Sigmoid colon (tissue), 4 donors: ENCODE results near the gene EVI2A.

Experiments used
- EP300 ChIP-seq, 4 donors: sonication (generic); formaldehyde crosslinking; IDR thresholded peaks; one replicate each; pipeline ENCODE4 v1.6.1; 2017; ENCODE audit warnings: antibody characterized with exemption in 4 of 4
- POLR2A ChIP-seq, 2 donors: fragments of 450-650 bp; IDR thresholded peaks; one replicate each; pipeline ENCODE4 v1.6.1; 2016; ENCODE audit warnings: antibody characterized with exemption in 2 of 2, mild to moderate bottlenecking in 2 of 2, moderate library complexity in 2 of 2
- POLR2AphosphoS5 ChIP-seq, 4 donors: sonication (generic); formaldehyde crosslinking; IDR thresholded peaks; one replicate each; pipeline ENCODE4 v1.6.1; 2017; ENCODE audit warnings: antibody characterized with exemption in 4 of 4
- TF ChIP-seq, protein P1 (sequence below), 4 experiments: fragments of 450-650 bp in 3 of 4; fragments of 200-600 bp in 1 of 4; IDR thresholded peaks; one replicate each; pipeline ENCODE4 v1.5.1; 2016 to 2019; ENCODE audit warnings: antibody characterized with exemption in 4 of 4, mild to moderate bottlenecking in 3 of 4, moderate library complexity in 2 of 4

- TF ChIP-seq POLR2AphosphoS5 (IDR thresholded peaks at IDR 0.05): no peak
- TF ChIP-seq EP300 (IDR thresholded peaks at IDR 0.05): no peak
- TF ChIP-seq, protein P1, sequence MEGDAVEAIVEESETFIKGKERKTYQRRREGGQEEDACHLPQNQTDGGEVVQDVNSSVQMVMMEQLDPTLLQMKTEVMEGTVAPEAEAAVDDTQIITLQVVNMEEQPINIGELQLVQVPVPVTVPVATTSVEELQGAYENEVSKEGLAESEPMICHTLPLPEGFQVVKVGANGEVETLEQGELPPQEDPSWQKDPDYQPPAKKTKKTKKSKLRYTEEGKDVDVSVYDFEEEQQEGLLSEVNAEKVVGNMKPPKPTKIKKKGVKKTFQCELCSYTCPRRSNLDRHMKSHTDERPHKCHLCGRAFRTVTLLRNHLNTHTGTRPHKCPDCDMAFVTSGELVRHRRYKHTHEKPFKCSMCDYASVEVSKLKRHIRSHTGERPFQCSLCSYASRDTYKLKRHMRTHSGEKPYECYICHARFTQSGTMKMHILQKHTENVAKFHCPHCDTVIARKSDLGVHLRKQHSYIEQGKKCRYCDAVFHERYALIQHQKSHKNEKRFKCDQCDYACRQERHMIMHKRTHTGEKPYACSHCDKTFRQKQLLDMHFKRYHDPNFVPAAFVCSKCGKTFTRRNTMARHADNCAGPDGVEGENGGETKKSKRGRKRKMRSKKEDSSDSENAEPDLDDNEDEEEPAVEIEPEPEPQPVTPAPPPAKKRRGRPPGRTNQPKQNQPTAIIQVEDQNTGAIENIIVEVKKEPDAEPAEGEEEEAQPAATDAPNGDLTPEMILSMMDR (IDR thresholded peaks at IDR 0.05): no peak
- no peak for TF ChIP-seq POLR2A (IDR thresholded peaks at IDR 0.05)
These were observed 11.2 kb downstream of the EVI2A start for GRCh38 chr17:31310260-31310659.
